HG03571 (cell line): ENCODE results near the gene KCMF1.
"Not testable (repeated sequence)": the region's sequence is repeated elsewhere in the genome, so short reads cannot be mapped to it uniquely, and the experiment has no call there.

Experiments
- ATAC-seq: cut with Tn5 transposase; IDR thresholded peaks from one replicate; pipeline ENCODE4 v1.9.1; 2021; ENCODE audit not compliant: unreplicated experiment

The KCMF1 gene

GRCh38 chr2:84970868-84971509 lies at the start of gene KCMF1:
TSS of gene KCMF1 (plus strand) at chr2:84971161. CDS start at chr2:84971452, 291 bp downstream.
- ATAC-seq: peak; percentile 47

GRCh38 chr2:84923009-84923408 lies 48.0 kb upstream of the KCMF1 start:
- ATAC-seq: no peak

- no peak for ATAC-seq
These were observed 46.5 kb upstream of the KCMF1 start for GRCh38 chr2:84924173-84925106.

GRCh38 chr2:84925336-84925723 lies 45.6 kb upstream of the KCMF1 start:
- peak; percentile 1 for ATAC-seq

- ATAC-seq: peak; percentile 79
These were observed 45.1 kb upstream of the KCMF1 start for GRCh38 chr2:84925724-84926376.

GRCh38 chr2:84927275-84927627 lies 43.7 kb upstream of the KCMF1 start:
- ATAC-seq: no peak

GRCh38 chr2:84931384-84931821 lies 39.6 kb upstream of the KCMF1 start:
- ATAC-seq: peak; percentile 58

GRCh38 chr2:84938194-84938879 lies 32.6 kb upstream of the KCMF1 start:
- peak; percentile 34 for ATAC-seq

- peak; percentile 68 for ATAC-seq
These were observed 31.4 kb upstream of the KCMF1 start for GRCh38 chr2:84939426-84940087.

GRCh38 chr2:84940088-84940470 lies 30.9 kb upstream of the KCMF1 start:
- ATAC-seq: peak; percentile 1

- ATAC-seq: no peak
These were observed 30.0 kb upstream of the KCMF1 start for GRCh38 chr2:84940831-84941412.

GRCh38 chr2:84942166-84942565 lies 28.8 kb upstream of the KCMF1 start:
- ATAC-seq: no peak

- peak; percentile 38 for ATAC-seq
These were observed 28.0 kb upstream of the KCMF1 start for GRCh38 chr2:84942964-84943421.

GRCh38 chr2:84944295-84944909 lies 26.6 kb upstream of the KCMF1 start:
- ATAC-seq: no peak

GRCh38 chr2:84945838-84946203 lies 25.1 kb upstream of the KCMF1 start:
- not testable (repeated sequence) for ATAC-seq

GRCh38 chr2:84946204-84947009 lies 24.6 kb upstream of the KCMF1 start:
- ATAC-seq: peak; percentile 72

GRCh38 chr2:84947010-84947593 lies 23.9 kb upstream of the KCMF1 start:
- ATAC-seq: no peak

- ATAC-seq: no peak
These were observed 17.4 kb upstream of the KCMF1 start for GRCh38 chr2:84953535-84953934.

- ATAC-seq: no peak
These were observed 16.6 kb upstream of the KCMF1 start for GRCh38 chr2:84954329-84954728.
